HK-2 (cell line): ENCODE measurements around the gene MLLT3.
"Not testable (repeated sequence)": the region's sequence is repeated elsewhere in the genome, so short reads cannot be mapped to it uniquely, and the experiment has no call there.

Source experiments
- DNase-seq: peaks from one replicate; pipeline ENCODE4 v3.0.0-alpha.2; 2018; ENCODE audit not compliant: unreplicated experiment

The MLLT3 gene

GRCh38 chr9:20597862-20598261, 24.4 kb downstream of the MLLT3 start:
- no peak for DNase-seq

GRCh38 chr9:20594608-20595007, 27.7 kb downstream of the MLLT3 start:
- no peak for DNase-seq

GRCh38 chr9:20593537-20593936, 28.8 kb downstream of the MLLT3 start:
- no peak for DNase-seq

GRCh38 chr9:20593105-20593504, 29.2 kb downstream of the MLLT3 start:
- DNase-seq: no peak

- no peak for DNase-seq
Measured at GRCh38 chr9:20592673-20593072, 29.6 kb downstream of the MLLT3 start.

- DNase-seq: no peak
Measured at GRCh38 chr9:20591223-20591622, 31.1 kb downstream of the MLLT3 start.

GRCh38 chr9:20584968-20585643, 37.2 kb downstream of the MLLT3 start:
- DNase-seq: no peak

GRCh38 chr9:20583088-20583487, 39.2 kb downstream of the MLLT3 start:
- DNase-seq: not testable (repeated sequence)

GRCh38 chr9:20582150-20582549, 40.1 kb downstream of the MLLT3 start:
- DNase-seq: no peak

- no peak for DNase-seq
Measured at GRCh38 chr9:20580673-20581072, 41.6 kb downstream of the MLLT3 start.

- no peak for DNase-seq
Measured at GRCh38 chr9:20579524-20580314, 42.6 kb downstream of the MLLT3 start.

GRCh38 chr9:20573023-20573422, 49.3 kb downstream of the MLLT3 start:
- no peak for DNase-seq

GRCh38 chr9:20570756-20571155, 51.5 kb downstream of the MLLT3 start:
- DNase-seq: no peak

GRCh38 chr9:20570087-20570486, 52.2 kb downstream of the MLLT3 start:
- DNase-seq: no peak

- DNase-seq: no peak
Measured at GRCh38 chr9:20569525-20569924, 52.8 kb downstream of the MLLT3 start.

- DNase-seq: no peak
Measured at GRCh38 chr9:20568400-20568799, 53.9 kb downstream of the MLLT3 start.

GRCh38 chr9:20566401-20566800, 55.9 kb downstream of the MLLT3 start:
- DNase-seq: no peak

GRCh38 chr9:20564650-20565049, 57.6 kb downstream of the MLLT3 start:
- DNase-seq: no peak

GRCh38 chr9:20563917-20564316, 58.4 kb downstream of the MLLT3 start:
- DNase-seq: no peak

GRCh38 chr9:20562051-20562450, 60.2 kb downstream of the MLLT3 start:
- DNase-seq: no peak

- no peak for DNase-seq
Measured at GRCh38 chr9:20561531-20561930, 60.8 kb downstream of the MLLT3 start.

- DNase-seq: no peak
Measured at GRCh38 chr9:20559231-20559890, 62.9 kb downstream of the MLLT3 start.

GRCh38 chr9:20558566-20559016, 63.7 kb downstream of the MLLT3 start:
- peak; percentile 27 for DNase-seq
